ENCODE measurements around the gene CYTH1. TPM values are rescaled to one million over a fixed set of nuclear protein-coding genes. Genes with fewer than 3 reads are reported as not detected.

The CYTH1 gene
- total RNA-seq, 4 donors from 2014 or later: 6.2 to 56.1 (median 44.3) TPM

- Histone ChIP-seq H3K4me1 (no peaks in the 10 kb centered on the region), H3K27me3 (no peaks in the 10 kb centered on the region), H3K9me3 (no peaks in the 10 kb centered on the region), H3K4me3 (no peak overlapping the region), H3K27ac (no peak overlapping the region), H3K36me3 (no peaks in the 10 kb centered on the region)
- no peak for DNase-seq
- intact Hi-C loops (cut with DNase I; ENCODE audit: low total_unique reads): no loop called here
- TF ChIP-seq CTCF (IDR thresholded peaks at IDR 0.05) (no peak), POLR2A (IDR thresholded peaks at IDR 0.05) (no peak)
These were observed 130.5 kb downstream of the CYTH1 start for GRCh38 chr17:78651554-78651953.

GRCh38 chr17:78650093-78650715 is 131.9 kb downstream of the CYTH1 start:
- intact Hi-C loops (cut with DNase I; ENCODE audit: low total_unique reads): no loop called here
- TF ChIP-seq POLR2A (IDR thresholded peaks at IDR 0.05): no peak
- TF ChIP-seq CTCF (IDR thresholded peaks at IDR 0.05): no peak
- Histone ChIP-seq H3K36me3 (no peaks in the 10 kb centered on the region), H3K9me3 (no peaks in the 10 kb centered on the region), H3K27me3 (no peaks in the 10 kb centered on the region), H3K4me1 (no peaks in the 10 kb centered on the region), H3K4me3 (no peak overlapping the region), H3K27ac (no peak overlapping the region)
- DNase-seq: no peak

- Histone ChIP-seq H3K9me3 (no peaks in the 10 kb centered on the region), H3K36me3 (no peaks in the 10 kb centered on the region), H3K4me3 (no peak overlapping the region), H3K27ac (no peak overlapping the region), H3K4me1 (no peaks in the 10 kb centered on the region), H3K27me3 (no peaks in the 10 kb centered on the region)
- intact Hi-C loops (cut with DNase I; ENCODE audit: low total_unique reads): no loop called here
- DNase-seq: no peak
- TF ChIP-seq POLR2A (IDR thresholded peaks at IDR 0.05) (no peak), CTCF (IDR thresholded peaks at IDR 0.05) (no peak)
These were observed 133.8 kb downstream of the CYTH1 start for GRCh38 chr17:78648293-78648692.

- Histone ChIP-seq H3K4me1 (no peaks in the 10 kb centered on the region), H3K27ac (no peak overlapping the region), H3K36me3 (no peaks in the 10 kb centered on the region), H3K9me3 (no peaks in the 10 kb centered on the region), H3K27me3 (no peaks in the 10 kb centered on the region), H3K4me3 (no peak overlapping the region)
- intact Hi-C loops (cut with DNase I; ENCODE audit: low total_unique reads): no loop called here
- DNase-seq: no peak
- TF ChIP-seq CTCF (IDR thresholded peaks at IDR 0.05): no peak
- no peak for TF ChIP-seq POLR2A (IDR thresholded peaks at IDR 0.05)
These were observed 135.0 kb downstream of the CYTH1 start for GRCh38 chr17:78647032-78647431.

GRCh38 chr17:78645421-78646295 is 136.4 kb downstream of the CYTH1 start:
- TF ChIP-seq CTCF (IDR thresholded peaks at IDR 0.05) (no peak), POLR2A (IDR thresholded peaks at IDR 0.05) (no peak)
- intact Hi-C loops (cut with DNase I; ENCODE audit: low total_unique reads): no loop called here
- Histone ChIP-seq H3K9me3 (no peaks in the 10 kb centered on the region), H3K27ac (no peak overlapping the region), H3K36me3 (no peaks in the 10 kb centered on the region), H3K4me3 (no peak overlapping the region), H3K4me1 (no peaks in the 10 kb centered on the region), H3K27me3 (no peaks in the 10 kb centered on the region)
- peak in 1 of 2 donors; percentile 32 for DNase-seq
